GM12801 (cell line): Measurements from ENCODE around the gene ITGA7.

Experiments used
- TF ChIP-seq, protein P1 (sequence below): IDR thresholded peaks from one replicate; pipeline ENCODE4 v1.5.1; 2011; ENCODE audit warnings: control low read depth; ENCODE audit not compliant: insufficient read length; ENCODE audit errors: extremely low read depth

ITGA7 gene

DNA sequence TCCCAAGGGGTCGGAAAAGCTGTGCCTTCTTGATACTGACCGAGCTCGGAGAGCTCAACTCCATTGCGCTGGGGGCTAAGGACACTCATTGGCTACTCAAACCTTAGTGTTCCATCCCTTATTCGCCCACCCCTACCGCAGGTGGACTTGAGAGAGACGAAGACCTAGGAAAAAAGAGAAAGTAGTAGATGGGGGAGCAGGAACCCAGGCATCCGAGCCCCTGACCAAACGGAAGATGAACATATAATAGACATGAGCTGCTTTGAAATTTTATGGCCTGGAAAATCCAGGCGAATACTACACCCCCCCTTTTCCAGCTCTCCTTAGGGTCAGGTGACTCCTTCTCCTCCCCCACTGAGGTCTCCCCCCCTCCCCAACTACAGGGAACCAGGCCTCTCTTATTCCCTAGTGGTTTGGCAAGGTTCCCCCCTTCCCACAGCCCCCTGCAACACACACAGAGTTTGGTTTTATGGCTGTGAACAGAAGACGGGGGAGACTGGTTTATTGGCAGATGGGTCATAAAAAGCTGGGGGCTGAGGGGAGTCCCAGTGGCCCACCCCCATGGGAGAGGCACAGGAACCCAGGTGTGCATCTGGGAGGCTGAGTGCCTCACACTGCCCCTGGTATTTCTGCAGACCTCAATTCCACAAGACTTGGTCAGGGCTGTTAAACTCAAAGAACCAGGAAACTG lies 36.8 kb upstream of the ITGA7 start:
- TF ChIP-seq, protein P1, sequence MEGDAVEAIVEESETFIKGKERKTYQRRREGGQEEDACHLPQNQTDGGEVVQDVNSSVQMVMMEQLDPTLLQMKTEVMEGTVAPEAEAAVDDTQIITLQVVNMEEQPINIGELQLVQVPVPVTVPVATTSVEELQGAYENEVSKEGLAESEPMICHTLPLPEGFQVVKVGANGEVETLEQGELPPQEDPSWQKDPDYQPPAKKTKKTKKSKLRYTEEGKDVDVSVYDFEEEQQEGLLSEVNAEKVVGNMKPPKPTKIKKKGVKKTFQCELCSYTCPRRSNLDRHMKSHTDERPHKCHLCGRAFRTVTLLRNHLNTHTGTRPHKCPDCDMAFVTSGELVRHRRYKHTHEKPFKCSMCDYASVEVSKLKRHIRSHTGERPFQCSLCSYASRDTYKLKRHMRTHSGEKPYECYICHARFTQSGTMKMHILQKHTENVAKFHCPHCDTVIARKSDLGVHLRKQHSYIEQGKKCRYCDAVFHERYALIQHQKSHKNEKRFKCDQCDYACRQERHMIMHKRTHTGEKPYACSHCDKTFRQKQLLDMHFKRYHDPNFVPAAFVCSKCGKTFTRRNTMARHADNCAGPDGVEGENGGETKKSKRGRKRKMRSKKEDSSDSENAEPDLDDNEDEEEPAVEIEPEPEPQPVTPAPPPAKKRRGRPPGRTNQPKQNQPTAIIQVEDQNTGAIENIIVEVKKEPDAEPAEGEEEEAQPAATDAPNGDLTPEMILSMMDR, result no peak

- TF ChIP-seq, protein P1, result no peak
Observed at GRCh38 chr12:55743406-55744339, 36.0 kb upstream of the ITGA7 start.

DNA sequence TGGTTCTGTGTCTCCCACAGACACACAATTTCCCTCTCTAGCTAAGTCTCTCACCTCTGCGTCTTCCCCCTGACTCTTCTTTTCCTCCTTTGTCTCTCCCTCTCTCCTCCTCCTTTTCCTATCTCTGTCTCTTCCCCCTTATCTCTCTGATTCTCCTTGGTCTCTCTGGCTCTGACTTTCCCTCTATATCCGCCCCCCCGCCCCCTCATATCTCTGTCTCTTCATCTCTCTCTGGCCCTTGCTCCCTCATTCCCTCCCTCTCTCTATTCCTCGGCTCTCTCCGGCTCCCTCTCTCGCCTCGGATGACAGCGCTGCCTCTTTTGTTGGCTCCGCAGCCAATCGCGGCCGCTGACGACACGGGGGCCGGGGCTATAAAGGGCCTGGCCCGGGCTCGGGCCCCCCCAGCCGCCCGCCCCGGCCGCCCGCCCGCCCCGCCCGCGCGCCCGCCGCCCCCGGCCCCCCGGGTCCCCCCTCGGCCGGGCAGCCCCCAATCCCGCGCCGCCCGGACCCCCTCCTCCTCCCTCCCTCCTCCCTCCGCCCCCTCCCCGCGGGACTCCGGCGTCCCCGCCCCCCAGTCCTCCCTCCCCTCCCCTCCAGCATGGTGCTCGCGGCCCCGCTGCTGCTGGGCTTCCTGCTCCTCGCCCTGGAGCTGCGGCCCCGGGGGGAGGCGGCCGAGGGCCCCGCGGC lies 35.2 kb upstream of the ITGA7 start, which contains the start of gene GDF11:
TSS of gene GDF11 (plus strand) at position 404 of the 687 bp plus-strand sequence. CDS start at position 599, 195 bp downstream.
- TF ChIP-seq, protein P1, result no peak

DNA sequence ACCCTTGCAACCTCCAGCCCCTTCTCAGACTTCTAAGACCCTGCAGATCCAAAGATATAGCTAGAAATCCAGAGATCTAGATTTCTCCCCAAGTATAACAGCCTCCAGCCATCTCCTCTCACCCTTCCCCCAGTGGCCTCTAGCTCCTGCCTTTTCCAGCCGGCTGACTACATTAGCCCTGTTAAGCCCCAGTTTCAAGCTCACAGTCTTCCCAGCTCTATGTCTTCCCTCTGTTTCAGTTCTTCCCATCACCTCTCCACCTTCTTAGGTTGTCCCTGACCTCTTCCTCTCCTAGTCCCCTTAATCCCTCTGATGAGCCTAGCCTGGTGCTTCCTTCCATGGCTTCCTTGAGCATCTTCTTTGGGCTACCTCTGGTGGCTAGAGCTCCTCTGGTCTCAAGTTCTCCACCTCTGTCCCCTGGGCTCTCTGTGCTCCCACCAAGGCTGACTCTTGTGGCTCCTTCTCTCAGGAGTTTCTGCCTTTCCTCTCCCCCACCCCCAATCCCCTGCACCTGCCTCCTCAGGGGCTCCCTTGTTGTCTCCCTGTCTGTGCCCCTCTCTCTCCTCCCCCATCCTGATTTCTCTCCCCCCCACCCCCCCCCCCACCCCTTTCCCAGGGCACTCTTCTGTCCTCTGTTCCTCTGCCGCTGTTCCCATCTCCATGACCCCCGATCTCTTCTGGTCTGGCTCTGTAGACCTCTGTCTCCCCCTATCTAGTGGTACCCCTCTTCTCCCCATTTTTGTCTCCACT lies 34.4 kb upstream of the ITGA7 start:
- TF ChIP-seq, protein P1, result no peak

- TF ChIP-seq, protein P1, result no peak
Observed at GRCh38 chr12:55739025-55739378, 31.3 kb upstream of the ITGA7 start.

- TF ChIP-seq, protein P1, result no peak
Observed at GRCh38 chr12:55738123-55739024, 30.7 kb upstream of the ITGA7 start.
